GM12891 (cell line): Measurements from ENCODE around the gene STK11IP.

ENCODE experiments used
- PAX5 ChIP-seq: IDR thresholded peaks from 2 replicates; pipeline ENCODE4 v1.6.1; 2011; ENCODE audit warnings: low read length, moderate library complexity, mild to moderate bottlenecking; ENCODE audit not compliant: insufficient read depth, severe bottlenecking
- POLR2A ChIP-seq: IDR thresholded peaks from 2 replicates; pipeline ENCODE4 v1.6.1; 2011; ENCODE audit warnings: low read depth, low read length, control low read depth
- POLR2AphosphoS5 ChIP-seq: IDR thresholded peaks from 2 replicates; pipeline ENCODE4 v1.6.1; 2011; ENCODE audit warnings: low read depth, low read length, control low read depth
- POU2F2 ChIP-seq: IDR thresholded peaks from 2 replicates; pipeline ENCODE4 v1.6.1; 2011; ENCODE audit warnings: low read depth, mild to moderate bottlenecking, control low read depth, low read length, moderate library complexity
- SPI1 ChIP-seq: IDR thresholded peaks from 2 replicates; pipeline ENCODE4 v1.6.1; 2011; ENCODE audit warnings: low read depth, low read length, control low read depth

GRCh38 chr2:219551441-219552381 lies 45.9 kb upstream of the STK11IP start:
- TF ChIP-seq POLR2AphosphoS5, result no peak
- no peak for TF ChIP-seq POLR2A
- TF ChIP-seq SPI1, result no peak
- TF ChIP-seq POU2F2, result no peak
- TF ChIP-seq PAX5, result no peak
